Measurements from ENCODE around the gene ROBO4. TPM values are rescaled to one million over a fixed set of nuclear protein-coding genes. Genes with fewer than 3 reads are reported as not detected.
A peak's percentile ranks its signal among the peaks of the same experiment; 100 is the strongest.

ROBO4 gene
- total and polyA plus RNA-seq, 2 donors (not counting 1 experiment from before 2014, with no cell fraction given), result not detected

DNA sequence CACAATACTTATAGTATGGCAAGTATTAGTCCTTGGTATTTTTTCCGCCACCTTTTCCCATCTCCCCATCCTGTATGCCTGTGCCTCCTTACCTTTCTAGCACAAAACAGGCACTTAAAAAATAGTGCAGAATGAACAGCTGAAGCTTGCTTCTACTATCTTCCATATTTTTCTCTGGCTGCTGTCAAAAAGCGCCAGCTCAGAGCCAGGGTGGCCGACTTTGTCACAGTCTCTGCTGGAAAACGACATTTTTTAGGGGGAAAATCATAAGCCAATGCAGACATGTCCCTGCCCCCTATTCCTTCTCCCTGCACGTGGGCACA lies 58.9 kb downstream of the ROBO4 start:
- Histone ChIP-seq H2AFZ (ENCODE audit: insufficient read depth, low read depth, low read length, poor library complexity, severe bottlenecking) (no peak overlapping the region), H3K4me3 (ENCODE audit: control extremely low read depth in 1 of 5, extremely low read depth in 1 of 5, insufficient read depth in 1 of 5, low read depth in 2 of 5, low read length in 4 of 5) (peak overlapping the region in 1 of 5 experiments; percentile 57), H3K4me1 (ENCODE audit: control insufficient read depth in 2 of 2, insufficient read depth in 2 of 2, low read length in 2 of 2) (peaks cover 24 to 35% of the 10 kb centered on the region in 2 donors), H3K36me3 (replicated peaks in 1 of 2; ENCODE audit: control extremely low read depth in 1 of 2, control insufficient read depth in 1 of 2, extremely low read depth in 1 of 2, insufficient read depth in 2 of 2, low read length in 1 of 2) (no peaks in the 10 kb centered on the region), H3K27ac (ENCODE audit: low read length in 2 of 2) (no peak overlapping the region), H3K4me2 (replicated peaks; ENCODE audit: low read depth, low read length, poor library complexity, severe bottlenecking) (peak overlapping the region; percentile 89), H3K9ac (ENCODE audit: low read length) (peak overlapping the region; percentile 52), H4K20me1 (ENCODE audit: control insufficient read depth, insufficient read depth, low read length, poor library complexity, severe bottlenecking) (no peaks in the 10 kb centered on the region), H3K79me2 (ENCODE audit: control insufficient read depth, insufficient read depth, low read length) (no peaks in the 10 kb centered on the region), H3K9me3 (ENCODE audit: control extremely low read depth in 1 of 3, control insufficient read depth in 2 of 3, insufficient read depth in 1 of 3, low read length in 2 of 3) (peaks cover 0 to 4% (median 0%) of the 10 kb centered on the region in 3 donors), H3K27me3 (replicated peaks in 1 of 4; ENCODE audit: control extremely low read depth in 1 of 4, control insufficient read depth in 3 of 4, insufficient read depth in 4 of 4, low read length in 3 of 4) (peaks cover 0 to 65% (median 52%) of the 10 kb centered on the region in 4 experiments)
- ATAC-seq (ENCODE audit: low read depth) (no peak), DNase-seq (peak; percentile 8)
- H3K4me1 Mint-ChIP-seq, result peaks cover 18% of the 10 kb centered on the region
- ChIA-PET CTCF (interaction anchor here (1.3 to 10.0 kb wide), 11 partner anchors 28 to 196 kb away, joined by 3 to 155 read pairs (median 6); partner anchors contain the start of genes MSANTD2, SIAE and SPA17), POLR2A (interaction anchor here (1.3 kb wide), 1 partner anchor 38 kb away, joined by 3 read pairs; the partner anchor contains the start of gene MSANTD2)
- intact Hi-C loops (cut with micrococcal nuclease), result loop anchor here (5.0 kb wide), 2 partner anchors 39 to 421 kb away; no protein-coding TSS in a partner anchor
- 11% methylated on average over 4 of the region's 5 CpGs for WGBS (ENCODE audit: insufficient coverage)
- no peaks in the 10 kb centered on the region for H3K9me3 Mint-ChIP-seq (ENCODE audit: insufficient read depth)
- H3K4me3 Mint-ChIP-seq, result peak overlapping the region; percentile 59
- TF ChIP-seq, protein P1, sequence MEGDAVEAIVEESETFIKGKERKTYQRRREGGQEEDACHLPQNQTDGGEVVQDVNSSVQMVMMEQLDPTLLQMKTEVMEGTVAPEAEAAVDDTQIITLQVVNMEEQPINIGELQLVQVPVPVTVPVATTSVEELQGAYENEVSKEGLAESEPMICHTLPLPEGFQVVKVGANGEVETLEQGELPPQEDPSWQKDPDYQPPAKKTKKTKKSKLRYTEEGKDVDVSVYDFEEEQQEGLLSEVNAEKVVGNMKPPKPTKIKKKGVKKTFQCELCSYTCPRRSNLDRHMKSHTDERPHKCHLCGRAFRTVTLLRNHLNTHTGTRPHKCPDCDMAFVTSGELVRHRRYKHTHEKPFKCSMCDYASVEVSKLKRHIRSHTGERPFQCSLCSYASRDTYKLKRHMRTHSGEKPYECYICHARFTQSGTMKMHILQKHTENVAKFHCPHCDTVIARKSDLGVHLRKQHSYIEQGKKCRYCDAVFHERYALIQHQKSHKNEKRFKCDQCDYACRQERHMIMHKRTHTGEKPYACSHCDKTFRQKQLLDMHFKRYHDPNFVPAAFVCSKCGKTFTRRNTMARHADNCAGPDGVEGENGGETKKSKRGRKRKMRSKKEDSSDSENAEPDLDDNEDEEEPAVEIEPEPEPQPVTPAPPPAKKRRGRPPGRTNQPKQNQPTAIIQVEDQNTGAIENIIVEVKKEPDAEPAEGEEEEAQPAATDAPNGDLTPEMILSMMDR (IDR thresholded peaks at IDR 0.05), result no peak
- TF ChIP-seq EZH2 (IDR thresholded peaks at IDR 0.05; ENCODE audit: borderline replicate concordance, insufficient read depth, low read depth, low read length, poor library complexity, severe bottlenecking), result no peak
- peaks cover 59% of the 10 kb centered on the region for H3K27me3 Mint-ChIP-seq
- H3K27ac Mint-ChIP-seq, result no peak overlapping the region

DNA sequence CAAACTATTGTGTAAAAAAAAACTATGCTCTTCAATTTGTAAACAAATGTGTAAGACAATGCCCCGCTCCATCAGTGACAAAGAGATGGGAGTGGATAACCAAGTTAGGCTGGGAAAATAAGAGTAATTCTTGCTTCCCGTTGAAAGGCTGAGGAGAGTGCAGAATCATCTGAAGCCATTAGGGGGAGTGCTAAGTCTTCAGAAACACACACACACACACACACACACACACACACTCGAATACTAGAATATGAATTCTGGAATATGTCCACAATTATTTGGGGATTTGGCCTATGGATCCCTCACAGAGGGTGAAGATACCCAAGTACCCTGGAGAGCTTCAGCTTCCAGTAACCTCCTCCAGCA lies 60.2 kb downstream of the ROBO4 start:
- Histone ChIP-seq H3K4me2 (replicated peaks; ENCODE audit: low read depth, low read length, poor library complexity, severe bottlenecking) (no peak overlapping the region), H3K27ac (ENCODE audit: low read length in 2 of 2) (no peak overlapping the region), H3K9me3 (ENCODE audit: control extremely low read depth in 1 of 3, control insufficient read depth in 2 of 3, insufficient read depth in 1 of 3, low read length in 2 of 3) (no peaks in the 10 kb centered on the region), H3K27me3 (replicated peaks in 1 of 4; ENCODE audit: control extremely low read depth in 1 of 4, control insufficient read depth in 3 of 4, insufficient read depth in 4 of 4, low read length in 3 of 4) (peaks cover 0 to 53% (median 42%) of the 10 kb centered on the region in 4 experiments), H2AFZ (ENCODE audit: insufficient read depth, low read depth, low read length, poor library complexity, severe bottlenecking) (no peak overlapping the region), H3K79me2 (ENCODE audit: control insufficient read depth, insufficient read depth, low read length) (no peaks in the 10 kb centered on the region), H3K36me3 (replicated peaks in 1 of 2; ENCODE audit: control extremely low read depth in 1 of 2, control insufficient read depth in 1 of 2, extremely low read depth in 1 of 2, insufficient read depth in 2 of 2, low read length in 1 of 2) (no peaks in the 10 kb centered on the region), H3K4me1 (ENCODE audit: control insufficient read depth in 2 of 2, insufficient read depth in 2 of 2, low read length in 2 of 2) (peaks cover 24 to 30% of the 10 kb centered on the region in 2 donors), H3K4me3 (ENCODE audit: control extremely low read depth in 1 of 5, extremely low read depth in 1 of 5, insufficient read depth in 1 of 5, low read depth in 2 of 5, low read length in 4 of 5) (no peak overlapping the region), H3K9ac (ENCODE audit: low read length) (no peak overlapping the region), H4K20me1 (ENCODE audit: control insufficient read depth, insufficient read depth, low read length, poor library complexity, severe bottlenecking) (no peaks in the 10 kb centered on the region)
- no peaks in the 10 kb centered on the region for H3K9me3 Mint-ChIP-seq (ENCODE audit: insufficient read depth)
- H3K4me1 Mint-ChIP-seq, result peaks cover 18% of the 10 kb centered on the region
- ChIA-PET POLR2A (interaction anchor here (0.6 kb wide), 1 partner anchor 72 kb away, joined by 4 read pairs; no protein-coding TSS in a partner anchor), CTCF (interaction anchor here (0.6 to 10.0 kb wide), 21 partner anchors 10 to 1468 kb away, joined by 3 to 155 read pairs (median 5); partner anchors contain the start of genes MSANTD2, SIAE, SPA17 and TBRG1)
- no peak overlapping the region for H3K4me3 Mint-ChIP-seq
- intact Hi-C loops (cut with micrococcal nuclease), result loop anchor here (1.0 to 5.0 kb wide), 6 partner anchors 37 to 420 kb away; partner anchors contain the start of gene MSANTD2
- H3K27me3 Mint-ChIP-seq, result peaks cover 62% of the 10 kb centered on the region
- DNase-seq (peak; percentile 43), ATAC-seq (ENCODE audit: low read depth) (no peak)
- WGBS (ENCODE audit: insufficient coverage), result no CpG with 5 or more reads among the region's 3 CpGs
- no peak overlapping the region for H3K27ac Mint-ChIP-seq
- TF ChIP-seq, protein P1 (IDR thresholded peaks at IDR 0.05), result no peak
- no peak for TF ChIP-seq EZH2 (IDR thresholded peaks at IDR 0.05; ENCODE audit: borderline replicate concordance, insufficient read depth, low read depth, low read length, poor library complexity, severe bottlenecking)
